PFSK-1 (cell line): ENCODE results near the gene UCK2.

Experiments used
- FOXP2 ChIP-seq: optimal IDR thresholded peaks from 2 replicates; pipeline ENCODE3; 2011; ENCODE audit warnings: borderline replicate concordance, control low read depth, inconsistent platforms; ENCODE audit not compliant: insufficient read depth; ENCODE audit errors: extremely low read length, extremely low read depth
- POLR2AphosphoS5 ChIP-seq: IDR thresholded peaks from 2 replicates; pipeline ENCODE4 v1.6.1; 2012; ENCODE audit warnings: low read depth, mild to moderate bottlenecking, control low read depth, low read length, moderate library complexity
- SIN3A ChIP-seq: IDR thresholded peaks from 2 replicates; pipeline ENCODE4 v1.6.1; 2012; ENCODE audit warnings: mild to moderate bottlenecking, low read length, moderate library complexity, borderline replicate concordance; ENCODE audit not compliant: insufficient read depth
- TAF1 ChIP-seq: IDR thresholded peaks from 2 replicates; pipeline ENCODE4 v1.6.1; 2012; ENCODE audit warnings: low read length, control low read depth, borderline replicate concordance; ENCODE audit not compliant: insufficient read depth
- TF ChIP-seq, protein P1 (sequence below), 2 experiments: IDR thresholded peaks; 2 replicates each; pipeline versions ENCODE4 v1.6.1 to v1.8.0; 2011 to 2012; ENCODE audit warnings: low read depth in 2 of 2, low read length in 2 of 2, control low read depth in 1 of 2, inconsistent platforms in 1 of 2, mild to moderate bottlenecking in 1 of 2, moderate library complexity in 1 of 2; ENCODE audit not compliant: insufficient read depth in 1 of 2

The UCK2 gene

DNA sequence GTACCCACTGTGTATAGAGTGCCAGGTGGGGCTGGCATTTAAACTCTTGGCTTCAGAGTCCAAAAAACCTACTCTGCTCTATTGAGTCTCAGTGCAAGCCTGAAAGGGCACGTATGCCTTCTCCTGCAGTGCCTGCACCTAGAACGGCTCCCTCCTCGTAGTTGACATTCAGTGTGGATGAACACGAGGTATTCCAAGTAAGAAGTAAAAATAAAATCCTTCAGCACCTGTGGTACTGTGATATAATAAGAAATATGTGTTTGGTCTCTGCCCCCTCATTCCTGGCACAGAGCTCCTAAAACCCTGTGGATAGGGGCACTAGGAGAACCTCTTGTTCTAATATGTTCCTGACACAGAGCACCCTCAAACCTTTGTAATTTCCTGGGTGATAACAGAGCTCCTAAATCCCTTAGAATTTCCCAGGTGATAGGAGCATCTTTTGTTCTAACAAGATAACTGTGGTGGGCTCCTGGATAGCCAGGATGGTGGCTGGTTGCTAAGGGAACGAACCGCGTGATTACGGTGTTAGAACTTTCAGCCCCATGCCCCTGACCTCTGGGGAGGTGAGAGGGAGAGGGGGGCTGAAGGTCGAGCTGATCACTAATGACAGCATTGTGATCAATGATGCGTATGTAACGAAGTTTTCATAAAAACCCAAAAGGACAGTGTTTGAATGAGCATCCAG, 16.8 kb downstream of the UCK2 start:
- TF ChIP-seq POLR2AphosphoS5 (no peak), FOXP2 (no peak), TAF1 (no peak), SIN3A (no peak)
- TF ChIP-seq, protein P1, sequence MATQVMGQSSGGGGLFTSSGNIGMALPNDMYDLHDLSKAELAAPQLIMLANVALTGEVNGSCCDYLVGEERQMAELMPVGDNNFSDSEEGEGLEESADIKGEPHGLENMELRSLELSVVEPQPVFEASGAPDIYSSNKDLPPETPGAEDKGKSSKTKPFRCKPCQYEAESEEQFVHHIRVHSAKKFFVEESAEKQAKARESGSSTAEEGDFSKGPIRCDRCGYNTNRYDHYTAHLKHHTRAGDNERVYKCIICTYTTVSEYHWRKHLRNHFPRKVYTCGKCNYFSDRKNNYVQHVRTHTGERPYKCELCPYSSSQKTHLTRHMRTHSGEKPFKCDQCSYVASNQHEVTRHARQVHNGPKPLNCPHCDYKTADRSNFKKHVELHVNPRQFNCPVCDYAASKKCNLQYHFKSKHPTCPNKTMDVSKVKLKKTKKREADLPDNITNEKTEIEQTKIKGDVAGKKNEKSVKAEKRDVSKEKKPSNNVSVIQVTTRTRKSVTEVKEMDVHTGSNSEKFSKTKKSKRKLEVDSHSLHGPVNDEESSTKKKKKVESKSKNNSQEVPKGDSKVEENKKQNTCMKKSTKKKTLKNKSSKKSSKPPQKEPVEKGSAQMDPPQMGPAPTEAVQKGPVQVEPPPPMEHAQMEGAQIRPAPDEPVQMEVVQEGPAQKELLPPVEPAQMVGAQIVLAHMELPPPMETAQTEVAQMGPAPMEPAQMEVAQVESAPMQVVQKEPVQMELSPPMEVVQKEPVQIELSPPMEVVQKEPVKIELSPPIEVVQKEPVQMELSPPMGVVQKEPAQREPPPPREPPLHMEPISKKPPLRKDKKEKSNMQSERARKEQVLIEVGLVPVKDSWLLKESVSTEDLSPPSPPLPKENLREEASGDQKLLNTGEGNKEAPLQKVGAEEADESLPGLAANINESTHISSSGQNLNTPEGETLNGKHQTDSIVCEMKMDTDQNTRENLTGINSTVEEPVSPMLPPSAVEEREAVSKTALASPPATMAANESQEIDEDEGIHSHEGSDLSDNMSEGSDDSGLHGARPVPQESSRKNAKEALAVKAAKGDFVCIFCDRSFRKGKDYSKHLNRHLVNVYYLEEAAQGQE (IDR thresholded peaks at IDR 0.05; ENCODE audit: insufficient read depth in 1 of 2, low read depth in 2 of 2, low read length in 2 of 2) = no peak

DNA sequence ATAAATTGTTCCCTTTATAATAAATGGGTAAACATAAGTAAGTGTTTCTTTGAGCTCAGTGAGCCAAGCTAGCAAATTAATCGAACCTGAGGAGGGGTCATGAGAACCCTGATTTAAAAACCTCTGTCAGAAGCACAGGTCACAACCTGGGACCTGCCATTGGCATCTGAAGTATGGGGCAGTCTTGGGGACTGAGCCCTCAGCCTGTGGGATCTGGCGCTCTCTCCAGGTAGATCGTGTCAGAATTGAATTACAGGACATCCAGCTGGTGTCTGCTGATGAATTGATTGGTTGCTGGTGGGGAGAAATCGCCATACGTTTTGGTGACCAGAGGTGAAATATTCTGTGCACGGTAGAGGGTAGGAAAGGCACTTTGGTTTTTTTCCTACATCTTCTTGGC, 17.5 kb downstream of the UCK2 start:
- no peak for TF ChIP-seq POLR2AphosphoS5

DNA sequence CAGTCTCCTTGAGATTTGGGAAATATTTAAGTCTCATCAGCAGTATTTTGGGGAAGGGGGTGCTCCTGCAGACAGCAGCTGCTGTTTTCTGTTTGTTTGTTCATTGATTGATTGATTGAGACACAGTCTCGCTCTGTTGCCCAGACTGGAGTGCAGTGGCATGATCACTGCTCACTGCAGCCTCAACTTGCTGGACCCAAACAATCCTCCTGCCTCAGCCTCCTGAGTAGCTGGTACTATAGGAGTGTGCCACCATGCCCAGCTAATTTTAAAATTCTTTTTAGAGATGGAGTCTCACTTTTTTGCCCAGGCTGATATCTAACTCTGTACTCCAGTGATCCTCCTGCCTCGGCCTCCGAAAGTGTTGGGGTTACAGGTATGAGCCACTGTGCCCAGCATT, 18.2 kb downstream of the UCK2 start:
- TF ChIP-seq FOXP2 = no peak
- TF ChIP-seq TAF1 = no peak
- TF ChIP-seq POLR2AphosphoS5 = no peak
- TF ChIP-seq, protein P1 (IDR thresholded peaks at IDR 0.05; ENCODE audit: insufficient read depth in 1 of 2, low read depth in 2 of 2, low read length in 2 of 2) = no peak

DNA sequence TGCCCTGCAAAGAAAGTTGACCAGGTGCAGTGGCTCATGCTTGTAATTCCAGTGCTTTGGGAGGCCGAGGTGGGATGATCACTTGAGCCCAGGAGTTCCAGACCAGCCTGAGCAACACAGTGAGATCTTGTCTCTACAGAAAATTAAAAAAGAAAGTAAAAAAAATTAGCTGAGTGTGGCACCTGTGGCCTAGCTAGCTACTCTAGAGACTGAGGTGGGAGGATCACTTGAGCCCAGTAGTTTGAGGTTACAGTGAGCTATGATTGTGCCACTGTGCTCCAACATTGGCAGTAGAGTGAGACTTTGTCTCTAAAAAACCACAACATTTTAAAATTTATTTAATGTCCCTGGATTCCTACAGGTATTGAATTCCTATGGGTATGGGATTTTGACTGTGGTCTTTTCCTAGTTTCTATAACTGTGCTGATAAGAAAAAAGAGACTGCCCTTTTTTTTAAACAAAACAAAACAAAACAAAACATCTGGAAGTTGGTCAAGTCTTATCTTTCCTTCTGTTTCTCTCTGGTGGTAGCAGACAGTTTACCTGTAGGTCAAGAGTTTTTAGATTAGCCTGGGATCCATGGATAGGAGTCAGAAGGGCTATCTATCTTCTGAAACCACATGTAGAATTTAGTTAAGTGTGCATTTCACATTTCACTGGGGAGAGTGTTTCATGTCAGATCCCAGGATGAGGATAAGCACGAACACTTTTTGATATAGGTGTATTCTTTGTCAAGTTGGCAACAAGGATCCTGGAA, 18.8 kb downstream of the UCK2 start:
- TF ChIP-seq, protein P1 (IDR thresholded peaks at IDR 0.05; ENCODE audit: insufficient read depth in 1 of 2, low read depth in 2 of 2, low read length in 2 of 2) = no peak
- TF ChIP-seq TAF1 (no peak), POLR2AphosphoS5 (no peak), FOXP2 (no peak), SIN3A (no peak)

DNA sequence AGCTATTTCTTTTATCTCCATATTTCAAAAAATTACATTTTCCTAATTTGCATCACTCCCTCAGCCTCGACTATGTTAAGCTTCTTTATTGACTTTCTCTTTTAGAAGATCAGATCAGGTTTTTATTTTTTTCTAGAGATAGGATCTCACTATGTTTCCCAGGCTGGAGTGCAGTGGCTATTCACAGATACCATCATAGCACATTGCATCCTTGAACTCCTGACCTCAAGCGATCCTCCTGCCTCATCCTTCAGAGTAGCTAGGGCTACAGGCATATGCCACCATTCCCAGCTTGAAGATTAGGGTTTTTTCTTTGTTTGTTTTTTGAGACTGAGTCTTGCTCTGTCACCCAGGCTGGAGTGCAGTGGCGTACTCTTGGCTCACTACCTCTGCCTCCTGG, 20.1 kb downstream of the UCK2 start:
- no peak for TF ChIP-seq TAF1
- TF ChIP-seq POLR2AphosphoS5 = no peak
- no peak for TF ChIP-seq FOXP2
- TF ChIP-seq SIN3A = no peak
- TF ChIP-seq, protein P1 (IDR thresholded peaks at IDR 0.05; ENCODE audit: insufficient read depth in 1 of 2, low read depth in 2 of 2, low read length in 2 of 2) = no peak
